ENCODE data around the gene ARHGAP40. TPM values are rescaled to one million over a fixed set of nuclear protein-coding genes. Genes with fewer than 3 reads are reported as not detected.

The ARHGAP40 gene
- 0.12 and 0.20 TPM in 2 replicates for total RNA-seq
- polyA plus RNA-seq: 0.10 and 0.18 TPM in 2 replicates
- 0.05 and 0.17 TPM in 2 replicates for polyA plus RNA-seq (2011; cell fraction: cytosol; rRNA removed)
- 0.90 and 1.3 TPM in 2 replicates for polyA plus RNA-seq (2011; cell fraction: nucleus; rRNA removed)
- polyA plus RNA-seq (2012): 1.1 and 1.9 TPM in 2 replicates
- 0.11 and 0.53 TPM in 2 replicates for polyA minus RNA-seq
- polyA minus RNA-seq (2011; cell fraction: cytosol; rRNA and poly(A)+ RNA removed): not detected
- polyA minus RNA-seq (2011; cell fraction: nucleus; rRNA and poly(A)+ RNA removed): not detected in 2 replicates
- Bru-seq, nascent RNA: percentile 21 among the genes with signal in this experiment
- percentile 11 among the genes with signal in this experiment for BruChase-seq, experiment 1, labeled RNA remaining after a 6-hour chase
- percentile 7 among the genes with signal in this experiment for BruChase-seq, experiment 2, labeled RNA remaining after a 2-hour chase
- long read RNA-seq, partial matches to known transcripts: 0 of 1 reads
- long read RNA-seq, other reads (novel, unspliced or antisense): 1 of 1 reads

DNA sequence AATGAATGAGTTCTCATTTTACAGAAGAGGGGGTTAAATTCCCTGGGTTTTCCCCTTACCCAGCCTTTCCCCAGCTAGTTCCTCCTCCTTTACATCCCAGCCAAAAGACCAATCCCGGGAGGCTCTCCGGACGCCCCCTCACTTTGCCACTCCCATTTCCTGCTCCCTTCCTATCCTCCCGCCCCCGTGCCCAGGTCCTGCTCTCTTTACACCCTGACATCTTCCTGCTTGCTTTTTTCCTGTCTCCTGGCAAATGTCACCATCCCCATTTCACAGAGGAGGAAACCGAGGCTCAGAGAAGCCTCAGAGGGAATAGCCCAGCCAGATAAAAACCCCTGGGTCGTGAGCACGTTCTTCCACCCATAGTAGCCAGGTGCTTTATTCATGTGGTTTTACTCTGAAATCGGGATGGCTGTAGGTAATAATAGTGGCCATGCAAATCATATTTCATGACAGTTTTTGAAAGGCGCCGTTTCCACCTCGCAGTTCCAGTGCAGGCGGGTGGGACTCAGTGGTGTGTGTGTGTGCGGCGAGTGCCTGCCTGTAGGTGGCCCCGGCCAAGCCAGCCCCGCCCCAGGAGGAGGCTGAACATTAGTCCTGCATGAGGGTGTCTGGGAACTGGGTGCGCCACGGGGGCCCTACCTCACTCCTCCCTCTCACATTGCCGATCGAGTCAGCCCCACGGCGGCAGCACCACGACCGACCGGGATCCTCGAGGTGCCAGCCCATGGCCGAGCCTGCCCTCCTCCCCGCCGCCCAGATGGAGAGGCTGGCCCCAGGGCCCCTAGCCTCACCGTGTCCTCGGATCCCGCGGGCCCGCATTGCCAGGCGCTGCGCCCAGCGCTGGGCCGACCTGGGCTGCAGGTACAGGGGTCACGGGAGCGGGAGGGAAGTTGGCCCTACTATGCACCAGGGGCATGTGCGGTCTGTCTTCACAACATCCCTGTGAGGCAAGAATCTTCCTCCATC is at the start of gene ARHGAP40:
TSS of gene ARHGAP40 (plus strand) at position 594 of the 969 bp plus-strand sequence.
- peak within 1 kb of the TSS in 1 of 3 experiments; percentile 5 for H3K4me3 ChIP-seq (replicated peaks in 1 of 3; ENCODE audit: insufficient read depth in 1 of 3, low read depth in 1 of 3, low read length in 3 of 3)
- CTCF ChIA-PET: no interaction called here
- peak within 1 kb of the TSS; percentile 84 for H2AFZ ChIP-seq (ENCODE audit: low read depth, low read length)

More for the DNA sequence above, at the start of gene ARHGAP40:
- no peaks in the 10 kb centered on the region for H3K9me3 ChIP-seq (replicated peaks; ENCODE audit: control insufficient read depth, insufficient read depth, low read length)
- H3K27me3 ChIP-seq (ENCODE audit: control insufficient read depth in 2 of 2, insufficient read depth in 2 of 2, low read length in 2 of 2): peaks cover 0 to 1% of the 10 kb centered on the region in 2 experiments
- POLR2A ChIA-PET: no interaction called here
- H3K9me1 ChIP-seq (replicated peaks; ENCODE audit: control insufficient read depth, extremely low read depth, insufficient read depth, low read length): no peaks in the 10 kb centered on the region
- dilution Hi-C loops (cut with MboI; ENCODE audit: extremely low pct_ligation_motif_present, low sequenced_read_pairs): no loop called here
- H4K20me1 ChIP-seq (replicated peaks; ENCODE audit: control insufficient read depth, extremely low read depth, insufficient read depth, low read length): no peaks in the 10 kb centered on the region
- DNase-seq (ENCODE audit: low read depth, low spot score): no peak
- no peaks in the 10 kb centered on the region for H3K36me3 ChIP-seq (ENCODE audit: control insufficient read depth in 2 of 2, extremely low read depth in 1 of 2, insufficient read depth in 2 of 2, low read length in 2 of 2)
- H3K9ac ChIP-seq (replicated peaks; ENCODE audit: extremely low read depth, insufficient read depth, low read length): no peak within 1 kb of the TSS
- peak; percentile 46 for FAIRE-seq
- peak within 1 kb of the TSS; percentile 31 for H3K4me2 ChIP-seq (ENCODE audit: insufficient read depth, low read length)
- H3K4me1 ChIP-seq (ENCODE audit: control insufficient read depth, extremely low read depth, insufficient read depth, low read length): peaks cover 19% of the 10 kb centered on the region
- H3K79me2 ChIP-seq (ENCODE audit: control insufficient read depth, insufficient read depth, low read length): no peaks in the 10 kb centered on the region
- H3K27ac ChIP-seq (ENCODE audit: insufficient read depth, low read depth, low read length): no peak within 1 kb of the TSS
- intact Hi-C loops (cut with micrococcal nuclease): no loop called here
- peak; percentile 15 to 43 for TF ChIP-seq CTCF (IDR thresholded peaks at IDR 0.05; ENCODE audit: extremely low read depth in 1 of 2, insufficient read depth in 1 of 2, low read depth in 1 of 2, low read length in 2 of 2)
- no peak for TF ChIP-seq EZH2 (IDR thresholded peaks at IDR 0.05; ENCODE audit: borderline replicate concordance, low read depth, low read length, severe bottlenecking)
- BruUV-seq (replicated peaks): no TSS peak

Measured in endothelial cell of umbilical vein (primary cell).